GM04504 (cell line): ENCODE results near the gene TUBGCP2.

Source experiments
- DNase-seq: peaks from one replicate; pipeline ENCODE4 v3.0.0-alpha.2; 2012; ENCODE audit warnings: low read depth

TUBGCP2 gene

GRCh38 chr10:133229265-133230043 lies 79.2 kb downstream of the TUBGCP2 start:
- DNase-seq, result no peak
